NB4 (cell line): ENCODE measurements around the gene KDM4B.

Experiments used
- CTCF ChIP-seq: IDR thresholded peaks from one replicate; pipeline ENCODE4 v1.5.1; 2012; ENCODE audit warnings: low read depth, low read length
- MYC ChIP-seq: IDR thresholded peaks from 2 replicates; pipeline ENCODE4 v1.6.1; 2011; ENCODE audit warnings: low read depth, low read length
- POLR2A ChIP-seq: IDR thresholded peaks from 2 replicates; pipeline ENCODE4 v1.6.1; 2011; ENCODE audit warnings: mild to moderate bottlenecking; ENCODE audit not compliant: insufficient read length; ENCODE audit errors: extremely low read depth

GRCh38 chr19:4933528-4933927 lies 35.4 kb upstream of the KDM4B start:
- no peak for TF ChIP-seq MYC
- TF ChIP-seq CTCF = no peak
- no peak for TF ChIP-seq POLR2A
